Fibroblast of the conjunctiva (primary cell): ENCODE results near the gene SIKE1.
"Not testable (repeated sequence)": the region's sequence is repeated elsewhere in the genome, so short reads cannot be mapped to it uniquely, and the experiment has no call there.

Experiments used
- DNase-seq: peaks from one replicate; pipeline ENCODE4 v3.0.0-alpha.2; 2010; ENCODE audit warnings: low read depth

Gene SIKE1

GRCh38 chr1:114755006-114755931 is 25.2 kb downstream of the SIKE1 start:
- no peak for DNase-seq

- DNase-seq, result not testable (repeated sequence)
Measured at GRCh38 chr1:114753702-114754101, 26.8 kb downstream of the SIKE1 start.

GRCh38 chr1:114753143-114753542 is 27.3 kb downstream of the SIKE1 start:
- DNase-seq, result no peak

- DNase-seq, result no peak
Measured at GRCh38 chr1:114750780-114751179, 29.7 kb downstream of the SIKE1 start.

GRCh38 chr1:114749835-114750234 is 30.6 kb downstream of the SIKE1 start:
- no peak for DNase-seq

- DNase-seq, result no peak
Measured at GRCh38 chr1:114746450-114747121, 33.9 kb downstream of the SIKE1 start.

- no peak for DNase-seq
Measured at GRCh38 chr1:114745291-114745690, 35.2 kb downstream of the SIKE1 start.

GRCh38 chr1:114741963-114742746 is 38.3 kb downstream of the SIKE1 start:
- DNase-seq, result no peak

GRCh38 chr1:114740331-114740730 is 40.2 kb downstream of the SIKE1 start:
- no peak for DNase-seq

- DNase-seq, result no peak
Measured at GRCh38 chr1:114737314-114737849, 43.1 kb downstream of the SIKE1 start.

GRCh38 chr1:114735479-114735878 is 45.0 kb downstream of the SIKE1 start:
- no peak for DNase-seq

GRCh38 chr1:114729782-114730181 is 50.7 kb downstream of the SIKE1 start:
- no peak for DNase-seq

GRCh38 chr1:114728553-114728952 is 51.9 kb downstream of the SIKE1 start:
- no peak for DNase-seq

GRCh38 chr1:114725230-114725629 is 55.3 kb downstream of the SIKE1 start:
- DNase-seq, result no peak

- no peak for DNase-seq
Measured at GRCh38 chr1:114723915-114724314, 56.6 kb downstream of the SIKE1 start.

GRCh38 chr1:114723457-114723856 is 57.0 kb downstream of the SIKE1 start:
- no peak for DNase-seq

- no peak for DNase-seq
Measured at GRCh38 chr1:114720492-114720891, 60.0 kb downstream of the SIKE1 start.
